ENCODE measurements around the gene ARMC8.

The ARMC8 gene

GRCh38 chr3:138186803-138187295 lies 252 bp upstream of the ARMC8 start:
- TF ChIP-seq FOXP2 (optimal IDR thresholded peaks at IDR 0.05; ENCODE audit: borderline replicate concordance, extremely low read depth, extremely low read length, insufficient read depth) (no peak), SIN3A (IDR thresholded peaks at IDR 0.05; ENCODE audit: borderline replicate concordance, insufficient read depth, low read length) (no peak), TAF1 (IDR thresholded peaks at IDR 0.05; ENCODE audit: borderline replicate concordance, insufficient read depth, low read length) (no peak), POLR2AphosphoS5 (IDR thresholded peaks at IDR 0.05; ENCODE audit: low read depth, low read length) (no peak), REST (IDR thresholded peaks at IDR 0.05; ENCODE audit: insufficient read depth in 1 of 2, low read depth in 2 of 2, low read length in 2 of 2) (no peak)

GRCh38 chr3:138188013-138188730 lies 1.1 kb downstream of the ARMC8 start:
- TF ChIP-seq SIN3A (IDR thresholded peaks at IDR 0.05; ENCODE audit: borderline replicate concordance, insufficient read depth, low read length) (no peak), POLR2AphosphoS5 (IDR thresholded peaks at IDR 0.05; ENCODE audit: low read depth, low read length) (no peak), FOXP2 (optimal IDR thresholded peaks at IDR 0.05; ENCODE audit: borderline replicate concordance, extremely low read depth, extremely low read length, insufficient read depth) (no peak)

- TF ChIP-seq POLR2AphosphoS5 (IDR thresholded peaks at IDR 0.05; ENCODE audit: low read depth, low read length) (no peak), FOXP2 (optimal IDR thresholded peaks at IDR 0.05; ENCODE audit: borderline replicate concordance, extremely low read depth, extremely low read length, insufficient read depth) (no peak), SIN3A (IDR thresholded peaks at IDR 0.05; ENCODE audit: borderline replicate concordance, insufficient read depth, low read length) (no peak), TAF1 (IDR thresholded peaks at IDR 0.05; ENCODE audit: borderline replicate concordance, insufficient read depth, low read length) (no peak), REST (IDR thresholded peaks at IDR 0.05; ENCODE audit: insufficient read depth in 1 of 2, low read depth in 2 of 2, low read length in 2 of 2) (no peak)
Measured at GRCh38 chr3:138195481-138195880, 8.4 kb downstream of the ARMC8 start.

GRCh38 chr3:138196023-138196422 lies 8.9 kb downstream of the ARMC8 start:
- TF ChIP-seq SIN3A (IDR thresholded peaks at IDR 0.05; ENCODE audit: borderline replicate concordance, insufficient read depth, low read length): no peak
- TF ChIP-seq REST (IDR thresholded peaks at IDR 0.05; ENCODE audit: insufficient read depth in 1 of 2, low read depth in 2 of 2, low read length in 2 of 2): no peak
- TF ChIP-seq FOXP2 (optimal IDR thresholded peaks at IDR 0.05; ENCODE audit: borderline replicate concordance, extremely low read depth, extremely low read length, insufficient read depth): no peak
- TF ChIP-seq TAF1 (IDR thresholded peaks at IDR 0.05; ENCODE audit: borderline replicate concordance, insufficient read depth, low read length): no peak
- TF ChIP-seq POLR2AphosphoS5 (IDR thresholded peaks at IDR 0.05; ENCODE audit: low read depth, low read length): no peak

GRCh38 chr3:138197058-138197457 lies 10.0 kb downstream of the ARMC8 start:
- TF ChIP-seq REST (IDR thresholded peaks at IDR 0.05; ENCODE audit: insufficient read depth in 1 of 2, low read depth in 2 of 2, low read length in 2 of 2): peak; percentile 86 to 95
- TF ChIP-seq POLR2AphosphoS5 (IDR thresholded peaks at IDR 0.05; ENCODE audit: low read depth, low read length): no peak

Measured in PFSK-1 (cell line).